Caco-2 (cell line): ENCODE results near the gene TNFAIP1. TPM values are rescaled to one million over a fixed set of nuclear protein-coding genes. Genes with fewer than 3 reads are reported as not detected.

Experiments
- BruUV-seq: library from RNA; stranded (reverse); fragments of 400-500 nt; replicated peaks from 2 replicates; lab custom pipeline; 2021; lab: Mats Ljungman, UMichigan
- CTCF ChIA-PET: fragments of 300-600 bp; sonication (Branson Sonifier 250); formaldehyde crosslinking; loops from one replicate; lab custom pipeline; 2022; ENCODE audit warnings: antibody characterized with exemption; lab: Charles Lee
- POLR2A ChIA-PET: fragments of 300-600 bp; sonication (Branson Sonifier 250); formaldehyde crosslinking; loops from one replicate; lab custom pipeline; 2022; ENCODE audit warnings: antibody characterized with exemption; lab: Charles Lee
- DNase-seq, 2 experiments: peaks; one replicate each; pipeline versions ENCODE4 v3.0.0 to v3.0.0-alpha.2; 2020 to 2022
- H3K27me3 ChIP-seq: replicated peaks from 2 replicates; pipeline ENCODE4 v1.6.0; 2011; ENCODE audit warnings: low read length; ENCODE audit not compliant: control insufficient read depth, insufficient read depth
- H3K36me3 ChIP-seq: 2 replicates; pipeline ENCODE4 v1.5.1; 2011; ENCODE audit warnings: low read length; ENCODE audit not compliant: control insufficient read depth, insufficient read depth
- H3K4me1 ChIP-seq: fragments of 250-450 bp; sonication (Bioruptor Pico); 2 replicates; pipeline ENCODE4 v1.5.1; 2020; ENCODE audit warnings: mild to moderate bottlenecking
- H3K4me3 ChIP-seq: 2 replicates; pipeline ENCODE4 v1.5.1; 2011; ENCODE audit warnings: low read depth, mild to moderate bottlenecking, control low read depth, low read length
- H3K9me3 ChIP-seq: fragments of 250-450 bp; sonication (Bioruptor Pico); 2 replicates; pipeline ENCODE4 v1.5.1; 2020; ENCODE audit warnings: mild to moderate bottlenecking, moderate library complexity
- H3K27ac Mint-ChIP-seq: one replicate; pipeline ENCODE4 v1.8.0; 2022; ENCODE audit warnings: mixed read lengths; ENCODE audit not compliant: unreplicated experiment
- H3K27me3 Mint-ChIP-seq: one replicate; pipeline ENCODE4 v1.8.0; 2022; ENCODE audit warnings: mixed read lengths; ENCODE audit not compliant: insufficient read depth, unreplicated experiment
- H3K36me3 Mint-ChIP-seq: one replicate; pipeline ENCODE4 v1.8.0; 2022; ENCODE audit warnings: mild to moderate bottlenecking, mixed read lengths; ENCODE audit not compliant: insufficient read depth, unreplicated experiment
- H3K4me1 Mint-ChIP-seq: one replicate; pipeline ENCODE4 v1.8.0; 2022; ENCODE audit warnings: low read depth, mixed read lengths; ENCODE audit not compliant: unreplicated experiment
- H3K4me3 Mint-ChIP-seq: one replicate; pipeline ENCODE4 v1.8.0; 2022; ENCODE audit warnings: mild to moderate bottlenecking, moderate library complexity, mixed read lengths; ENCODE audit not compliant: unreplicated experiment
- H3K9me3 Mint-ChIP-seq: one replicate; pipeline ENCODE4 v1.8.0; 2022; ENCODE audit warnings: mixed read lengths; ENCODE audit not compliant: unreplicated experiment
- intact Hi-C: fragments of 100-400 bp; cut with micrococcal nuclease; formaldehyde crosslinking; loops from one replicate; pipeline ENCODE4 v1.10.0; 2022; ENCODE audit not compliant: unreplicated experiment
- total RNA-seq: library from RNA; stranded (reverse); gene quantifications from 2 replicates; pipeline ENCODE4 v1.2.3, GENCODE V29; 2022
- TF ChIP-seq, protein P1 (sequence below), 2 experiments: fragments of 200-600 bp in 1 of 2; IDR thresholded peaks; 1 replicate in 1 of 2; 2 replicates in 1 of 2; pipeline versions ENCODE4 v1.5.1 to v1.8.0; 2011 to 2022; ENCODE audit warnings: antibody characterized with exemption in 1 of 2, control low read depth in 1 of 2, inconsistent platforms in 1 of 2, low read depth in 1 of 2, low read length in 1 of 2, mild to moderate bottlenecking in 1 of 2, moderate library complexity in 1 of 2; ENCODE audit not compliant: insufficient read depth in 1 of 2, severe bottlenecking in 1 of 2, unreplicated experiment in 1 of 2

Gene TNFAIP1
- total RNA-seq, 1 experiment from 2014 or later: 105 TPM

DNA sequence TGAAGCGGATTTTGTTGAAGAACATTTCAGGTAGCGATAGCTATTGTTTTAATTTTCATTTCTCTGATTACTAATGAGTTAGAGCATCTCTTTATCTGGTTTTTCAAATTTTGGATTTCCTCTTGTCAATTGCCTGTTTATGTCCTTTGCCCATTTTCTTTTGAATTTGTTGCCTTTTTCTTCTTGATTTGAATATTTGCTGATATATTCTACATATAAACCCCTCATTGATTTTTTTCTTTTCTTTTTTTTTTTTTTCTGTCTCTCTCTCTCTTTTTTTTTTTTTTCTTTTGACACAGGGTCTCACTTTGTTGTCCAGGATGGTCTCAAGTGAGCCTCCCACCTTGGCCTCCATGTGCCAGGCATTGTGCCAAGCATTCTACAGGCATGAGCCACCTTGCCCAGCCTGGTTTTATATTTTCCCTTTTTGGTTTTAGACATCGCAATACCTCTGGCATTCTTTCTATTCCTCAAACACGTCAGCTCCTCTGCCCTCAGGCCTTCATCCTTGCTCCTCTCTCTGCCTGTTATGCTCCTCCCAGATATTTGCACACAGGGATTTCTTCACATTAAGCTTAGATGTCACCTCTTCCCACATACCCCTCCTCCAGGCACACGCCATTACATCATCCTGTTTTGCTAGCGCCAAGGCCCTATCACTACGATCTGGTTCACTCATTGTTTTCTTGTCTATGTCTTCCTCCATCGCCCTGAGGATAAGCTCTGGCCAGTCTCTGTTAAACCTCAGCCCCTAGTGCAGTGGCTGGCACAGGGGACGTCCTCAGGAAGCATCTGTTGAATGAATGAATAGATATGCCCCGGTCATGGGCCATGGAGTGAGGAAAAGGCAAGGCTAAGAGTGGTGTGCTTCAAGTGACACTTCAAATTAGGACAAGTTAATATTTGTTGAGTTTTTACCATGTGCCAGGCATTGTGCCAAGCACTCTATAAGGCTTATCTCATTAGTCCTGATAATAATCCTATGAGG lies 44.5 kb downstream of the TNFAIP1 start:
- H3K4me3 Mint-ChIP-seq: peak overlapping the region; percentile 18
- no peaks in the 10 kb centered on the region for H3K27me3 Mint-ChIP-seq
- no peaks in the 10 kb centered on the region for H3K9me3 Mint-ChIP-seq
- DNase-seq: peak; percentile 84 to 86
- peak overlapping the region; percentile 5 for H3K27ac Mint-ChIP-seq
- Histone ChIP-seq H3K27me3 (no peaks in the 10 kb centered on the region), H3K9me3 (no peaks in the 10 kb centered on the region), H3K4me1 (peaks cover 17% of the 10 kb centered on the region), H3K4me3 (no peak overlapping the region), H3K36me3 (no peaks in the 10 kb centered on the region)
- BruUV-seq: no TSS peak
- peaks cover 16% of the 10 kb centered on the region for H3K4me1 Mint-ChIP-seq
- POLR2A ChIA-PET: interaction anchor here (0.6 to 1.6 kb wide), 4 partner anchors 10 to 45 kb away, joined by 3 to 9 read pairs (median 4); partner anchors contain the start of genes IFT20, POLDIP2, TNFAIP1 and VTN
- no peaks in the 10 kb centered on the region for H3K36me3 Mint-ChIP-seq
- intact Hi-C loops: loop anchor here (1.0 kb wide), 2 partner anchors 9 to 26 kb away; partner anchors contain the start of genes SARM1 and SLC46A1
- CTCF ChIA-PET: interaction anchor here (1.2 to 2.1 kb wide), 4 partner anchors 10 to 86 kb away, joined by 3 to 11 read pairs (median 6); partner anchors contain the start of gene VTN
- TF ChIP-seq, protein P1, sequence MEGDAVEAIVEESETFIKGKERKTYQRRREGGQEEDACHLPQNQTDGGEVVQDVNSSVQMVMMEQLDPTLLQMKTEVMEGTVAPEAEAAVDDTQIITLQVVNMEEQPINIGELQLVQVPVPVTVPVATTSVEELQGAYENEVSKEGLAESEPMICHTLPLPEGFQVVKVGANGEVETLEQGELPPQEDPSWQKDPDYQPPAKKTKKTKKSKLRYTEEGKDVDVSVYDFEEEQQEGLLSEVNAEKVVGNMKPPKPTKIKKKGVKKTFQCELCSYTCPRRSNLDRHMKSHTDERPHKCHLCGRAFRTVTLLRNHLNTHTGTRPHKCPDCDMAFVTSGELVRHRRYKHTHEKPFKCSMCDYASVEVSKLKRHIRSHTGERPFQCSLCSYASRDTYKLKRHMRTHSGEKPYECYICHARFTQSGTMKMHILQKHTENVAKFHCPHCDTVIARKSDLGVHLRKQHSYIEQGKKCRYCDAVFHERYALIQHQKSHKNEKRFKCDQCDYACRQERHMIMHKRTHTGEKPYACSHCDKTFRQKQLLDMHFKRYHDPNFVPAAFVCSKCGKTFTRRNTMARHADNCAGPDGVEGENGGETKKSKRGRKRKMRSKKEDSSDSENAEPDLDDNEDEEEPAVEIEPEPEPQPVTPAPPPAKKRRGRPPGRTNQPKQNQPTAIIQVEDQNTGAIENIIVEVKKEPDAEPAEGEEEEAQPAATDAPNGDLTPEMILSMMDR (IDR thresholded peaks at IDR 0.05; ENCODE audit: insufficient read depth in 1 of 2, low read depth in 1 of 2, low read length in 1 of 2, severe bottlenecking in 1 of 2, unreplicated experiment in 1 of 2): no peak

DNA sequence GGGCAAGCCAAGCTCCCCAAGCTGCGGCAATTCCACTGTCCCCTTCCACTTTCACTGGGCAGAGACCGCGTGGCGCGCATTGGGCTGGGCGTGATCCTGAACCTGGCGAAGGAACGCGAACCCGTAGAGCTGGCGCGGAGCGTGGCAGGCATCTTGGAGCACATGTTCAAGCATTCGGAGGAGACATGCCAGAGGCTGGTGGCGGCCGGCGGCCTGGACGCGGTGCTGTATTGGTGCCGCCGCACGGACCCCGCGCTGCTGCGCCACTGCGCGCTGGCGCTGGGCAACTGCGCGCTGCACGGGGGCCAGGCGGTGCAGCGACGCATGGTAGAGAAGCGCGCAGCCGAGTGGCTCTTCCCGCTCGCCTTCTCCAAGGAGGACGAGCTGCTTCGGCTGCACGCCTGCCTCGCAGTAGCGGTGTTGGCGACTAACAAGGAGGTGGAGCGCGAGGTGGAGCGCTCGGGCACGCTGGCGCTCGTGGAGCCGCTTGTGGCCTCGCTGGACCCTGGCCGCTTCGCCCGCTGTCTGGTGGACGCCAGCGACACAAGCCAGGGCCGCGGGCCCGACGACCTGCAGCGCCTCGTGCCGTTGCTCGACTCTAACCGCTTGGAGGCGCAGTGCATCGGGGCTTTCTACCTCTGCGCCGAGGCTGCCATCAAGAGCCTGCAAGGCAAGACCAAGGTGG lies 45.7 kb downstream of the TNFAIP1 start:
- no TSS peak for BruUV-seq
- Mint-ChIP-seq H3K36me3 (no peaks in the 10 kb centered on the region), H3K9me3 (no peaks in the 10 kb centered on the region), H3K27ac (no peak overlapping the region), H3K4me1 (peaks cover 16% of the 10 kb centered on the region), H3K27me3 (no peaks in the 10 kb centered on the region), H3K4me3 (peak overlapping the region; percentile 18)
- TF ChIP-seq, protein P1 (IDR thresholded peaks at IDR 0.05; ENCODE audit: insufficient read depth in 1 of 2, low read depth in 1 of 2, low read length in 1 of 2, severe bottlenecking in 1 of 2, unreplicated experiment in 1 of 2): peak in 1 of 2 experiments; percentile 65
- intact Hi-C loops: no loop called here
- ChIA-PET POLR2A (interaction anchor here (1.6 kb wide), 1 partner anchor 11 kb away, joined by 9 read pairs; the partner anchor contains the start of gene VTN), CTCF (interaction anchor here (0.6 to 2.1 kb wide), 5 partner anchors 11 to 85 kb away, joined by 3 to 11 read pairs (median 5); partner anchors contain the start of gene VTN)
- peak overlapping the region; percentile 38 for H3K4me3 ChIP-seq
- H3K27me3 ChIP-seq: no peaks in the 10 kb centered on the region
- peak; percentile 78 to 79 for DNase-seq
- no peaks in the 10 kb centered on the region for H3K9me3 ChIP-seq
- peaks cover 25% of the 10 kb centered on the region for H3K4me1 ChIP-seq
- H3K36me3 ChIP-seq: no peaks in the 10 kb centered on the region
